Endothelial cell of umbilical vein (primary cell): ENCODE results near the gene ACBD6. TPM values are rescaled to one million over a fixed set of nuclear protein-coding genes. Genes with fewer than 3 reads are reported as not detected.

Experiments used
- BruUV-seq: library from RNA; stranded (reverse); fragments of 400-500 nt; replicated peaks from 2 replicates; lab custom pipeline; 2021; lab: Mats Ljungman, UMichigan
- CTCF ChIA-PET: fragments of 300-600, 350-600 bp; sonication (Branson Sonifier 250); formaldehyde crosslinking; loops from one replicate; lab custom pipeline; 2021; ENCODE audit warnings: antibody characterized with exemption, inconsistent platforms; lab: Charles Lee
- POLR2A ChIA-PET: fragments of 300-600, 350-600 bp; sonication (Branson Sonifier 250); formaldehyde crosslinking; loops from one replicate; lab custom pipeline; 2021; ENCODE audit warnings: antibody characterized with exemption, inconsistent platforms; lab: Charles Lee
- DNase-seq: peaks from one replicate; pipeline ENCODE4 v3.0.0-alpha.2; 2011; ENCODE audit warnings: low read depth, low spot score
- FAIRE-seq: peaks from 2 replicates; lab custom pipeline; 2011; peaks lifted over from hg19 to GRCh38; lab: Jason Lieb, UNC
- H2AFZ ChIP-seq: 2 replicates; pipeline ENCODE4 v1.6.0; 2012; ENCODE audit warnings: low read depth, low read length, control low read depth, inconsistent platforms
- H3K27ac ChIP-seq: 2 replicates; pipeline ENCODE4 v1.5.1; 2011; ENCODE audit warnings: low read depth, mild to moderate bottlenecking, control low read depth, low read length, moderate library complexity; ENCODE audit not compliant: insufficient read depth
- H3K27me3 ChIP-seq, 2 experiments: 2 replicates each; pipeline versions ENCODE4 v1.6.0 to v1.6.1; 2011; ENCODE audit warnings: low read length in 2 of 2, mixed read lengths in 1 of 2; ENCODE audit not compliant: control insufficient read depth in 2 of 2, insufficient read depth in 2 of 2
- H3K36me3 ChIP-seq, 2 experiments: 2 replicates in 1 of 2; 3 replicates in 1 of 2; pipeline ENCODE4 v1.5.1; 2011; ENCODE audit warnings: low read length in 2 of 2, mild to moderate bottlenecking in 1 of 2, moderate library complexity in 1 of 2; ENCODE audit not compliant: control insufficient read depth in 2 of 2, insufficient read depth in 2 of 2; ENCODE audit errors: extremely low read depth in 1 of 2
- H3K4me1 ChIP-seq: 3 replicates; pipeline ENCODE4 v1.5.1; 2011; ENCODE audit warnings: mild to moderate bottlenecking, low read length; ENCODE audit not compliant: control insufficient read depth, insufficient read depth; ENCODE audit errors: extremely low read depth
- H3K4me2 ChIP-seq: 2 replicates; pipeline ENCODE4 v1.6.1; 2011; ENCODE audit warnings: low read length, control low read depth, mixed read lengths; ENCODE audit not compliant: insufficient read depth
- H3K4me3 ChIP-seq, 3 experiments: fragments of 200-600 bp in 1 of 3; sonication (generic), shearing (Covaris generic) in 1 of 3; replicated peaks in 1 of 3; 2 replicates each; pipeline ENCODE4 v1.5.1; 2011 to 2016; ENCODE audit warnings: control low read depth in 3 of 3, low read length in 3 of 3, mild to moderate bottlenecking in 2 of 3, inconsistent platforms in 1 of 3, low read depth in 1 of 3, moderate library complexity in 1 of 3; ENCODE audit not compliant: insufficient read depth in 1 of 3
- H3K79me2 ChIP-seq: 2 replicates; pipeline ENCODE4 v1.6.0; 2012; ENCODE audit warnings: low read length, inconsistent platforms; ENCODE audit not compliant: control insufficient read depth, insufficient read depth
- H3K9ac ChIP-seq: replicated peaks from 2 replicates; pipeline ENCODE3; 2011; ENCODE audit warnings: low read length, control low read depth; ENCODE audit not compliant: insufficient read depth; ENCODE audit errors: extremely low read depth
- H3K9me1 ChIP-seq: replicated peaks from 3 replicates; pipeline ENCODE4 v1.6.0; 2011; ENCODE audit warnings: mild to moderate bottlenecking, low read length; ENCODE audit not compliant: control insufficient read depth, insufficient read depth; ENCODE audit errors: extremely low read depth
- H3K9me3 ChIP-seq: replicated peaks from 2 replicates; pipeline ENCODE4 v1.5.1; 2012; ENCODE audit warnings: low read length, inconsistent platforms; ENCODE audit not compliant: control insufficient read depth, insufficient read depth
- H4K20me1 ChIP-seq: replicated peaks from 2 replicates; pipeline ENCODE3; 2011; ENCODE audit warnings: mild to moderate bottlenecking, low read length; ENCODE audit not compliant: control insufficient read depth, insufficient read depth; ENCODE audit errors: extremely low read depth
- EZH2 ChIP-seq: IDR thresholded peaks from 2 replicates; pipeline ENCODE4 v1.6.1; 2012; ENCODE audit warnings: borderline replicate concordance, low read depth, mild to moderate bottlenecking, moderate library complexity, low read length, inconsistent platforms; ENCODE audit not compliant: severe bottlenecking
- FOS ChIP-seq: IDR thresholded peaks from 2 replicates; pipeline ENCODE4 v1.6.1; 2011; ENCODE audit warnings: mild to moderate bottlenecking, low read length, moderate library complexity, borderline replicate concordance; ENCODE audit not compliant: insufficient read depth
- GATA2 ChIP-seq: IDR thresholded peaks from 2 replicates; pipeline ENCODE4 v1.7.0; 2011; ENCODE audit warnings: low read depth, mild to moderate bottlenecking, moderate library complexity, mixed read lengths, low read length; ENCODE audit not compliant: insufficient read length, insufficient read depth
- JUN ChIP-seq: IDR thresholded peaks from 2 replicates; pipeline ENCODE4 v1.6.1; 2011; ENCODE audit warnings: borderline replicate concordance, low read depth; ENCODE audit not compliant: insufficient read length, insufficient read depth
- MYC ChIP-seq: IDR thresholded peaks from one replicate; pipeline ENCODE4 v1.6.1; 2011; ENCODE audit warnings: mild to moderate bottlenecking, low read depth, low read length
- POLR2A ChIP-seq: IDR thresholded peaks from 2 replicates; pipeline ENCODE4 v1.6.1; 2012; ENCODE audit warnings: low read depth, mild to moderate bottlenecking, control low read depth, low read length
- POLR2AphosphoS5 ChIP-seq: IDR thresholded peaks from 2 replicates; pipeline ENCODE4 v1.6.1; 2012; ENCODE audit warnings: low read depth, mild to moderate bottlenecking, control low read depth, low read length, moderate library complexity; ENCODE audit not compliant: insufficient read depth
- dilution Hi-C: fragments of 300-500 bp; cut with MboI; formaldehyde crosslinking; loops from one replicate; pipeline ENCODE4 v1.15.0; 2019; ENCODE audit warnings: low sequenced_read_pairs; ENCODE audit not compliant: extremely low pct_ligation_motif_present
- intact Hi-C: fragments of 100-400 bp; cut with micrococcal nuclease; formaldehyde crosslinking; loops from one replicate; pipeline ENCODE4 v1.10.0; 2022
- polyA plus RNA-seq, 4 experiments: library from polyadenylated mRNA; depleted of rRNA in 3 of 4; stranded (reverse) in 3 of 4; unstranded in 1 of 4; fragments of >200 nt; gene quantifications; 2 replicates each; pipeline versions ENCODE4 v1.2.1 to v1.2.3, GENCODE V29; 2011 to 2012; ENCODE audit warnings: missing spikeins in 1 of 4
- total RNA-seq: library from RNA; stranded (reverse); gene quantifications from 2 replicates; pipeline ENCODE4 v1.2.3, GENCODE V29; 2021
- TF ChIP-seq, protein P1 (sequence below): IDR thresholded peaks from 2 replicates; pipeline ENCODE4 v1.6.1; 2011; ENCODE audit not compliant: insufficient read depth, insufficient read length
- TF ChIP-seq, protein P2 (sequence below), 2 donors: IDR thresholded peaks; 1 replicate in 1 of 2; 2 replicates in 1 of 2; pipeline ENCODE4 v1.5.1; 2011; ENCODE audit warnings: low read length in 2 of 2, mild to moderate bottlenecking in 2 of 2, moderate library complexity in 2 of 2, control low read depth in 1 of 2, inconsistent platforms in 1 of 2, low read depth in 1 of 2; ENCODE audit not compliant: insufficient read depth in 1 of 2; ENCODE audit errors: extremely low read depth in 1 of 2

Gene ACBD6
- total and polyA plus RNA-seq, 2 donors (not counting 3 experiments of a cell fraction or from before 2014, with no cell fraction given), result 55.6 to 56.4 TPM

DNA sequence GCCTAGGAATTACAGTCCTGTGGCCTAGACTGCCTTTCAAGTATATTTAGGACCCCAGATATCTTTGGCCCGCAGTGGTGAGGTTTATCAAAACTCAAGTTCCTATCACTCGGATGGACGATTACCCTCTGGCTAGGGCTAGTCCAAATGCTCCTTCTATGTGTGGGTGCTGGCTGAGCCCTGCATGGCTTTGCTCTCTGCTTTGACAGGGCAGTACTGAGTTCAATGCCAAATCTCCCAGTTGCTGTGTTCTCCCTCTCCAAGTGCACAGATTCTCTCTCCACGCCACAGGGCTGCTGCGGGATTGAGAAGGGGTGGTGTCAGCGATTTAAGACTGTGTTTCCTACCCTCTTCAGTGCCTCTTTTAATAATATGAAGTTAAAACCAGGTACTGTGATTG is 175.3 kb downstream of the ACBD6 start:
- peaks cover 6% of the 10 kb centered on the region for H4K20me1 ChIP-seq
- no peak overlapping the region for H3K4me2 ChIP-seq
- no peak for FAIRE-seq
- no peaks in the 10 kb centered on the region for H3K4me1 ChIP-seq
- H3K79me2 ChIP-seq, result peaks cover 3% of the 10 kb centered on the region
- no peak for DNase-seq
- TF ChIP-seq GATA2 (no peak), POLR2AphosphoS5 (no peak), JUN (no peak), POLR2A (no peak), MYC (no peak), EZH2 (no peak), FOS (no peak)
- TF ChIP-seq, protein P1, sequence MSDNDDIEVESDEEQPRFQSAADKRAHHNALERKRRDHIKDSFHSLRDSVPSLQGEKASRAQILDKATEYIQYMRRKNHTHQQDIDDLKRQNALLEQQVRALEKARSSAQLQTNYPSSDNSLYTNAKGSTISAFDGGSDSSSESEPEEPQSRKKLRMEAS, result no peak
- TF ChIP-seq, protein P2, sequence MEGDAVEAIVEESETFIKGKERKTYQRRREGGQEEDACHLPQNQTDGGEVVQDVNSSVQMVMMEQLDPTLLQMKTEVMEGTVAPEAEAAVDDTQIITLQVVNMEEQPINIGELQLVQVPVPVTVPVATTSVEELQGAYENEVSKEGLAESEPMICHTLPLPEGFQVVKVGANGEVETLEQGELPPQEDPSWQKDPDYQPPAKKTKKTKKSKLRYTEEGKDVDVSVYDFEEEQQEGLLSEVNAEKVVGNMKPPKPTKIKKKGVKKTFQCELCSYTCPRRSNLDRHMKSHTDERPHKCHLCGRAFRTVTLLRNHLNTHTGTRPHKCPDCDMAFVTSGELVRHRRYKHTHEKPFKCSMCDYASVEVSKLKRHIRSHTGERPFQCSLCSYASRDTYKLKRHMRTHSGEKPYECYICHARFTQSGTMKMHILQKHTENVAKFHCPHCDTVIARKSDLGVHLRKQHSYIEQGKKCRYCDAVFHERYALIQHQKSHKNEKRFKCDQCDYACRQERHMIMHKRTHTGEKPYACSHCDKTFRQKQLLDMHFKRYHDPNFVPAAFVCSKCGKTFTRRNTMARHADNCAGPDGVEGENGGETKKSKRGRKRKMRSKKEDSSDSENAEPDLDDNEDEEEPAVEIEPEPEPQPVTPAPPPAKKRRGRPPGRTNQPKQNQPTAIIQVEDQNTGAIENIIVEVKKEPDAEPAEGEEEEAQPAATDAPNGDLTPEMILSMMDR (IDR thresholded peaks at IDR 0.05; ENCODE audit: extremely low read depth in 1 of 2, insufficient read depth in 1 of 2, low read depth in 1 of 2, low read length in 2 of 2), result no peak
- H3K9me1 ChIP-seq, result no peaks in the 10 kb centered on the region
- H2AFZ ChIP-seq, result no peak overlapping the region
- BruUV-seq, result no TSS peak
- dilution Hi-C loops (no loop called here), intact Hi-C loops (no loop called here)
- no peaks in the 10 kb centered on the region for H3K36me3 ChIP-seq
- no peak overlapping the region for H3K9ac ChIP-seq
- no peak overlapping the region for H3K4me3 ChIP-seq
- POLR2A ChIA-PET, result no interaction called here
- CTCF ChIA-PET, result no interaction called here
- H3K27me3 ChIP-seq, result no peaks in the 10 kb centered on the region
- no peak overlapping the region for H3K27ac ChIP-seq
- H3K9me3 ChIP-seq, result no peaks in the 10 kb centered on the region
